HG02798 (cell line): ENCODE results near the gene F7.
"Not testable (repeated sequence)": the region's sequence is repeated elsewhere in the genome, so short reads cannot be mapped to it uniquely, and the experiment has no call there.

Experiments
- ATAC-seq: cut with Tn5 transposase; IDR thresholded peaks from one replicate; pipeline ENCODE4 v1.9.1; 2021; ENCODE audit warnings: mild to moderate bottlenecking; ENCODE audit not compliant: unreplicated experiment, poor library complexity

F7 gene

GRCh38 chr13:113161975-113162374, 56.4 kb downstream of the F7 start:
- ATAC-seq, result not testable (repeated sequence)

- no peak for ATAC-seq
Observed at GRCh38 chr13:113162783-113163685, 57.4 kb downstream of the F7 start.

- no peak for ATAC-seq
Observed at GRCh38 chr13:113164492-113164891, 58.9 kb downstream of the F7 start.

GRCh38 chr13:113166266-113166665, 60.7 kb downstream of the F7 start:
- no peak for ATAC-seq

GRCh38 chr13:113166681-113167080, 61.1 kb downstream of the F7 start:
- ATAC-seq, result no peak

- ATAC-seq, result no peak
Observed at GRCh38 chr13:113167155-113167554, 61.6 kb downstream of the F7 start.

GRCh38 chr13:113167575-113167974, 62.0 kb downstream of the F7 start:
- no peak for ATAC-seq

GRCh38 chr13:113168211-113168610, 62.6 kb downstream of the F7 start:
- no peak for ATAC-seq

- ATAC-seq, result no peak
Observed at GRCh38 chr13:113169277-113170272, 64.0 kb downstream of the F7 start.
